Liver (tissue), 9 donors: ENCODE measurements around the gene PDE1C. TPM values are rescaled to one million over a fixed set of nuclear protein-coding genes. Genes with fewer than 3 reads are reported as not detected.

Experiments used
- DNase-seq: peaks from one replicate; pipeline ENCODE4 v3.0.0-alpha.2; 2017; ENCODE audit warnings: low spot score
- H3K27ac ChIP-seq, 2 donors: one replicate each; pipeline ENCODE4 v1.7.0; 2013; ENCODE audit warnings: inconsistent platforms in 2 of 2, low read length in 2 of 2, control low read depth in 1 of 2, low read depth in 1 of 2, mild to moderate bottlenecking in 1 of 2
- H3K27me3 ChIP-seq, 4 donors: one replicate each; pipeline versions ENCODE4 v1.6.1 to v1.7.0; 2013; ENCODE audit warnings: low read length in 3 of 4, inconsistent platforms in 1 of 4, mild to moderate bottlenecking in 1 of 4, moderate library complexity in 1 of 4; ENCODE audit not compliant: control insufficient read depth in 4 of 4, insufficient read depth in 4 of 4
- H3K36me3 ChIP-seq, 4 donors: one replicate each; pipeline versions ENCODE4 v1.6.1 to v1.7.0; 2013; ENCODE audit warnings: low read length in 3 of 4, mild to moderate bottlenecking in 3 of 4, low read depth in 1 of 4, moderate library complexity in 1 of 4; ENCODE audit not compliant: control insufficient read depth in 4 of 4, insufficient read depth in 3 of 4
- H3K4me1 ChIP-seq, 4 donors: one replicate each; pipeline versions ENCODE4 v1.6.1 to v1.7.0; 2013; ENCODE audit warnings: low read length in 3 of 4, mild to moderate bottlenecking in 3 of 4, moderate library complexity in 1 of 4; ENCODE audit not compliant: control insufficient read depth in 4 of 4, insufficient read depth in 4 of 4
- H3K4me3 ChIP-seq, 3 donors: one replicate each; pipeline versions ENCODE4 v1.6.1 to v1.7.0; 2013; ENCODE audit warnings: low read length in 3 of 3, control low read depth in 1 of 3, low read depth in 1 of 3, mild to moderate bottlenecking in 1 of 3
- H3K9ac ChIP-seq, 2 donors: one replicate each; pipeline ENCODE4 v1.7.0; 2013; ENCODE audit warnings: low read length in 2 of 2, mild to moderate bottlenecking in 2 of 2, moderate library complexity in 2 of 2, control low read depth in 1 of 2, low read depth in 1 of 2
- H3K9me3 ChIP-seq, 4 donors: one replicate each; pipeline versions ENCODE4 v1.6.1 to v1.7.0; 2013; ENCODE audit warnings: low read length in 3 of 4; ENCODE audit not compliant: control insufficient read depth in 4 of 4
- ATF3 ChIP-seq: IDR thresholded peaks from 2 replicates; pipeline ENCODE4 v1.6.1; 2016; ENCODE audit warnings: antibody characterized with exemption
- CTCF ChIP-seq: fragments of 150-350 bp; IDR thresholded peaks from 2 replicates; pipeline ENCODE4 v1.5.1; 2017; ENCODE audit warnings: improper control_type of control experiment, low read depth, low read length; ENCODE audit not compliant: missing input control
- EGR1 ChIP-seq, 2 donors: IDR thresholded peaks; 2 replicates each; pipeline ENCODE4 v1.6.1; 2016 to 2018; ENCODE audit warnings: antibody characterized with exemption in 2 of 2, low read depth in 2 of 2
- FOXA1 ChIP-seq: IDR thresholded peaks from 2 replicates; pipeline ENCODE4 v1.6.1; 2016; ENCODE audit warnings: antibody characterized with exemption
- FOXA2 ChIP-seq: IDR thresholded peaks from 2 replicates; pipeline ENCODE4 v1.6.1; 2016; ENCODE audit warnings: antibody characterized with exemption
- GABPA ChIP-seq, 2 donors: IDR thresholded peaks in 1 of 2; conservative IDR thresholded peaks in 1 of 2; 2 replicates each; pipeline ENCODE4 v1.6.1; 2016; ENCODE audit warnings: antibody characterized with exemption in 2 of 2, mild to moderate bottlenecking in 1 of 2, moderate library complexity in 1 of 2
- HNF4A ChIP-seq, 2 donors: conservative IDR thresholded peaks; 2 replicates each; pipeline ENCODE4 v1.6.1; 2016; ENCODE audit warnings: antibody characterized with exemption in 2 of 2, mild to moderate bottlenecking in 2 of 2
- HNF4G ChIP-seq: IDR thresholded peaks from 2 replicates; pipeline ENCODE4 v1.6.1; 2016; ENCODE audit warnings: antibody characterized with exemption
- JUND ChIP-seq, 2 donors: IDR thresholded peaks; 2 replicates each; pipeline ENCODE4 v1.6.1; 2016; ENCODE audit warnings: antibody characterized with exemption in 2 of 2
- MAX ChIP-seq: IDR thresholded peaks from 2 replicates; pipeline ENCODE4 v1.6.1; 2016; ENCODE audit warnings: antibody characterized with exemption
- NR2F2 ChIP-seq: IDR thresholded peaks from 2 replicates; pipeline ENCODE4 v1.6.1; 2016; ENCODE audit warnings: antibody characterized with exemption
- RAD21 ChIP-seq, 2 donors: IDR thresholded peaks; 2 replicates each; pipeline ENCODE4 v1.6.1; 2016; ENCODE audit warnings: antibody characterized with exemption in 2 of 2, mild to moderate bottlenecking in 2 of 2
- REST ChIP-seq: IDR thresholded peaks from 2 replicates; pipeline ENCODE4 v1.6.1; 2016; ENCODE audit warnings: antibody characterized with exemption, mild to moderate bottlenecking
- RXRA ChIP-seq, 2 donors: IDR thresholded peaks; 2 replicates each; pipeline ENCODE4 v1.6.1; 2017 to 2018; ENCODE audit warnings: antibody characterized with exemption in 2 of 2, mild to moderate bottlenecking in 1 of 2
- SP1 ChIP-seq: IDR thresholded peaks from 2 replicates; pipeline ENCODE4 v1.6.1; 2018; ENCODE audit warnings: antibody characterized with exemption, mild to moderate bottlenecking
- TAF1 ChIP-seq: conservative IDR thresholded peaks from 2 replicates; pipeline ENCODE4 v1.6.1; 2016; ENCODE audit warnings: antibody characterized with exemption, mild to moderate bottlenecking
- YY1 ChIP-seq: IDR thresholded peaks from 2 replicates; pipeline ENCODE4 v1.6.1; 2016; ENCODE audit warnings: antibody characterized with exemption, mild to moderate bottlenecking
- ZBTB33 ChIP-seq: IDR thresholded peaks from 2 replicates; pipeline ENCODE4 v1.6.1; 2016; ENCODE audit warnings: antibody characterized with exemption
- WGBS: extraction: QIAGEN DNeasy Blood & Tissue Kit; methylation state at CpG from one replicate; pipeline ENCODE4 v1.1.7; 2013; 5-methylcytosine and 5-hydroxymethylcytosine counted together
- polyA plus RNA-seq, 2 donors: library from polyadenylated mRNA; stranded (reverse) in 1 of 2; unstranded in 1 of 2; fragments of 200-250 nt in 1 of 2; fragments of >200 nt in 1 of 2; fragmentation: Nextera tagmentation in 1 of 2; extraction: Ambion mirVana in 1 of 2; gene quantifications; one replicate each; pipeline versions ENCODE4 v1.2.1 to v1.2.3, GENCODE V29; 2013 to 2015
- total RNA-seq, 2 donors: library from RNA; depleted of rRNA; stranded (reverse); fragments of >200 nt; gene quantifications; one replicate each; pipeline ENCODE4 v1.2.3, GENCODE V29; 2014
- donor health status: healthy.
- donor health status: healthy.
- donor health status: healthy.
- donor health status: healthy.
- donor health status: healthy.

Gene PDE1C
- total and polyA plus RNA-seq, 4 donors: 0.05 to 0.92 (median 0.47) TPM; not detected in 1

GRCh38 chr7:31702354-31702753 lies 367.9 kb downstream of the PDE1C start:
- TF ChIP-seq EGR1 (IDR thresholded peaks at IDR 0.05; ENCODE audit: low read depth in 2 of 2) (no peak), FOXA2 (no peak), ZBTB33 (no peak), ATF3 (no peak), RAD21 (IDR thresholded peaks at IDR 0.05) (no peak), CTCF (no peak), YY1 (no peak), NR2F2 (no peak), HNF4G (no peak), GABPA (IDR thresholded peaks at IDR 0.05 in 1 of 2, conservative IDR thresholded peaks at IDR 0.05 in 1 of 2) (no peak), MAX (no peak), REST (no peak), TAF1 (no peak), RXRA (IDR thresholded peaks at IDR 0.05) (no peak), JUND (IDR thresholded peaks at IDR 0.05) (no peak), FOXA1 (no peak), HNF4A (conservative IDR thresholded peaks at IDR 0.05) (no peak), SP1 (no peak)
- Histone ChIP-seq H3K4me1 (no peaks in the 10 kb centered on the region), H3K9me3 (peaks cover 0 to 2% (median 0%) of the 10 kb centered on the region in 4 donors), H3K27ac (no peak overlapping the region), H3K27me3 (peaks cover 0 to 5% (median 2%) of the 10 kb centered on the region in 4 donors), H3K9ac (no peak overlapping the region), H3K4me3 (no peak overlapping the region), H3K36me3 (no peaks in the 10 kb centered on the region)
- WGBS: 71% methylated on average over 3 of the region's 3 CpGs
- no peak for DNase-seq
